SK-N-SH (cell line): ENCODE results near the gene MYH11.

Experiments used
- CHD2 ChIP-seq: fragments of 150-350 bp; IDR thresholded peaks from 2 replicates; pipeline ENCODE4 v1.6.1; 2018; ENCODE audit warnings: low read length; ENCODE audit not compliant: partially characterized antibody
- CTCF ChIP-seq: fragments of 200-600 bp; sonication (generic); IDR thresholded peaks from 2 replicates; pipeline ENCODE4 v1.6.1; 2017; ENCODE audit warnings: antibody characterized with exemption, mild to moderate bottlenecking, moderate library complexity
- EP300 ChIP-seq, 2 experiments: IDR thresholded peaks; 2 replicates each; pipeline versions ENCODE4 v1.4.0 to v1.6.1; 2012; ENCODE audit warnings: borderline replicate concordance in 1 of 2, low read depth in 1 of 2, low read length in 1 of 2
- EZH2phosphoT487 ChIP-seq: fragments of 200-600 bp; sonication (generic); IDR thresholded peaks from 2 replicates; pipeline ENCODE4 v1.6.1; 2017; ENCODE audit warnings: low read depth, mixed run types, mild to moderate bottlenecking, antibody characterized with exemption, moderate library complexity, borderline replicate concordance
- FOXM1 ChIP-seq: IDR thresholded peaks from 2 replicates; pipeline ENCODE4 v1.4.0; 2012; ENCODE audit warnings: low read depth, mild to moderate bottlenecking
- JUND ChIP-seq: IDR thresholded peaks from 2 replicates; pipeline ENCODE4 v1.4.0; 2012
- PBX3 ChIP-seq: IDR thresholded peaks from 2 replicates; pipeline ENCODE4; 2012
- POLR2AphosphoS5 ChIP-seq: IDR thresholded peaks from 2 replicates; pipeline ENCODE4 v1.6.1; 2012; ENCODE audit warnings: low read depth, low read length
- RAD21 ChIP-seq: IDR thresholded peaks from 2 replicates; pipeline ENCODE4 v1.6.1; 2012; ENCODE audit warnings: mild to moderate bottlenecking, low read length
- SIN3A ChIP-seq: IDR thresholded peaks from 2 replicates; pipeline ENCODE4 v1.6.1; 2012; ENCODE audit warnings: low read depth, mild to moderate bottlenecking, low read length, moderate library complexity, borderline replicate concordance
- TAF1 ChIP-seq: IDR thresholded peaks from 2 replicates; pipeline ENCODE4 v1.6.1; 2012; ENCODE audit warnings: low read depth, mild to moderate bottlenecking, low read length, moderate library complexity, borderline replicate concordance
- TCF12 ChIP-seq: IDR thresholded peaks from 2 replicates; pipeline ENCODE4 v1.4.0; 2012
- TEAD4 ChIP-seq: IDR thresholded peaks from 2 replicates; pipeline ENCODE4 v1.4.0; 2012; ENCODE audit warnings: mild to moderate bottlenecking, borderline replicate concordance; ENCODE audit not compliant: insufficient read depth

- TF ChIP-seq CTCF = no peak
- no peak for TF ChIP-seq TCF12
- TF ChIP-seq FOXM1 = no peak
- TF ChIP-seq PBX3 = no peak
- TF ChIP-seq EZH2phosphoT487 = no peak
- TF ChIP-seq EP300 (IDR thresholded peaks at IDR 0.05; ENCODE audit: borderline replicate concordance in 1 of 2, low read depth in 1 of 2, low read length in 1 of 2) = no peak
- TF ChIP-seq POLR2AphosphoS5 = no peak
- no peak for TF ChIP-seq TEAD4
- no peak for TF ChIP-seq RAD21
- TF ChIP-seq SIN3A = no peak
- no peak for TF ChIP-seq JUND
- no peak for TF ChIP-seq TAF1
- no peak for TF ChIP-seq CHD2
These were observed 179.4 kb downstream of the MYH11 start for GRCh38 chr16:15677447-15677846.
